ENCODE data around the gene TVP23C.
"Not testable (repeated sequence)": the region's sequence is repeated elsewhere in the genome, so short reads cannot be mapped to it uniquely, and the experiment has no call there.

DNA sequence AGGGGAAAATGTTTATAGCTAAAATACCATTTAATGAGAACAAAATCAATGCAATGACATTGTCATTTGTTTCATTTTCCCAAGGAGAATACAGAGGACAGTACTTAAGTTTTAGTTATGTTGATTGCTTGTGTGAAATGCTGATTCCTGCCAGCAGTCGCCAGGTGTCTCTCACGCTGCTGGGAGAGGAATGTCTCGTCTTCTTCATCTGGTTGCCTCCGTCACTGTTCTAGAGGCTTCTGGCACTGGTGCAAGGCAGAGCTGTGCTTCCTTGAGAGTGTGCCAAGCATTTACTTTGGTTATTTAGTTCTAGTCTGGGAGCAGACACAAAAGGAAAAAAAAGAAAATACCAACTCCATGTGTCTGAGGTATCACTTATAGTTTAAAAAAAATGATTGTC, 10.6 kb upstream of the TVP23C start:
- TF ChIP-seq CTCF (IDR thresholded peaks at IDR 0.05); ZFX (IDR thresholded peaks at IDR 0.05; ENCODE audit: borderline replicate concordance): not testable (repeated sequence)

Measured in 22Rv1 (cell line).